NCI-H82 (cell line): ENCODE data around the gene SASH1.
A peak's percentile ranks its signal among the peaks of the same experiment; 100 is the strongest.
"Not testable (repeated sequence)": the region's sequence is repeated elsewhere in the genome, so short reads cannot be mapped to it uniquely, and the experiment has no call there.

Experiments used
- DNase-seq: peaks from one replicate; lab custom pipeline; 2025; lab: John Stamatoyannopoulos, UW

SASH1 gene

GRCh38 chr6:148550569-148550968 lies 207.9 kb downstream of the SASH1 start:
- no peak for DNase-seq

GRCh38 chr6:148551226-148551625 lies 208.6 kb downstream of the SASH1 start:
- DNase-seq: no peak

GRCh38 chr6:148556410-148556809 lies 213.8 kb downstream of the SASH1 start:
- DNase-seq: no peak

GRCh38 chr6:148557796-148558321 lies 215.2 kb downstream of the SASH1 start:
- peak; percentile 67 for DNase-seq

- DNase-seq: peak; percentile 77
Measured at GRCh38 chr6:148559848-148560433, 217.3 kb downstream of the SASH1 start.

- DNase-seq: no peak
Measured at GRCh38 chr6:148561629-148562028, 219.0 kb downstream of the SASH1 start.

- no peak for DNase-seq
Measured at GRCh38 chr6:148563066-148563465, 220.4 kb downstream of the SASH1 start.

- no peak for DNase-seq
Measured at GRCh38 chr6:148564494-148565035, 221.9 kb downstream of the SASH1 start.

GRCh38 chr6:148565321-148565926 lies 222.8 kb downstream of the SASH1 start:
- peak; percentile 17 for DNase-seq

- DNase-seq: no peak
Measured at GRCh38 chr6:148565930-148566663, 223.5 kb downstream of the SASH1 start.

GRCh38 chr6:148566664-148567350 lies 224.2 kb downstream of the SASH1 start:
- DNase-seq: no peak

GRCh38 chr6:148570456-148570855 lies 227.8 kb downstream of the SASH1 start:
- DNase-seq: no peak

- DNase-seq: no peak
Measured at GRCh38 chr6:148572676-148573335, 230.2 kb downstream of the SASH1 start.

- no peak for DNase-seq
Measured at GRCh38 chr6:148573922-148574321, 231.3 kb downstream of the SASH1 start.

- DNase-seq: peak; percentile 87
Measured at GRCh38 chr6:148577687-148578488, 235.2 kb downstream of the SASH1 start.

GRCh38 chr6:148578489-148578814 lies 235.8 kb downstream of the SASH1 start:
- DNase-seq: no peak

- DNase-seq: no peak
Measured at GRCh38 chr6:148578837-148579565, 236.4 kb downstream of the SASH1 start.

- DNase-seq: no peak
Measured at GRCh38 chr6:148580442-148580841, 237.8 kb downstream of the SASH1 start.

GRCh38 chr6:148583631-148584030 lies 241.0 kb downstream of the SASH1 start:
- DNase-seq: no peak

GRCh38 chr6:148585641-148586040 lies 243.0 kb downstream of the SASH1 start:
- DNase-seq: not testable (repeated sequence)
